GM12891 (cell line): ENCODE results near the gene CHST8.

Source experiments
- PAX5 ChIP-seq: IDR thresholded peaks from 2 replicates; pipeline ENCODE4 v1.6.1; 2011; ENCODE audit warnings: low read length, moderate library complexity, mild to moderate bottlenecking; ENCODE audit not compliant: insufficient read depth, severe bottlenecking
- POLR2A ChIP-seq: IDR thresholded peaks from 2 replicates; pipeline ENCODE4 v1.6.1; 2011; ENCODE audit warnings: low read depth, low read length, control low read depth
- POLR2AphosphoS5 ChIP-seq: IDR thresholded peaks from 2 replicates; pipeline ENCODE4 v1.6.1; 2011; ENCODE audit warnings: low read depth, low read length, control low read depth
- SPI1 ChIP-seq: IDR thresholded peaks from 2 replicates; pipeline ENCODE4 v1.6.1; 2011; ENCODE audit warnings: low read depth, low read length, control low read depth
- TAF1 ChIP-seq: IDR thresholded peaks from 2 replicates; pipeline ENCODE4 v1.6.1; 2011; ENCODE audit warnings: low read depth, low read length, control low read depth

GRCh38 chr19:33644284-33644836 lies 22.6 kb downstream of the CHST8 start:
- no peak for TF ChIP-seq TAF1
- no peak for TF ChIP-seq POLR2AphosphoS5
- TF ChIP-seq POLR2A: no peak
- no peak for TF ChIP-seq PAX5
- no peak for TF ChIP-seq SPI1
